ENCODE results near the gene AEBP2. TPM values are rescaled to one million over a fixed set of nuclear protein-coding genes. Genes with fewer than 3 reads are reported as not detected.
A peak's percentile ranks its signal among the peaks of the same experiment; 100 is the strongest.

The AEBP2 gene
- total and polyA plus RNA-seq, 2 of the 8 experiments (the other 6 are each of a cell fraction or from before 2014, with no cell fraction given): 13.6 to 61.4 TPM

DNA sequence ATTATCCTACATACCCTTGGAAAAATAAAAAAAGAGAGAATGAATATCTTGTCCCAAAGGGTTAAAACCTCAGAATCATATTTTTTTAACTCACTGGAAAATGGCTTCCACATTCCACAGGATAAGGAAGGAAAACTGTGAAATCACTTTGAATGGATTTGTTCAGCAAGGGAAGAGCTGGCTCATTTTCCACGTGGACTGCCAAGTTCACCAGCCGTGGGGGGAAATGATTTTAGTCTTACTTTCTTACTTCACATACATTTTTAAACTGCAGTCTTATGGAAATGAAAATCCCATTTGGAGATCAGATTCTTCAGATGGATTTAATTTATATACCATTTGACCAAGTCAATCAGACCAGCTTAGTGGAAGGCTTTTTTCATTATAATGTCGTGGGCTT is 29.9 kb upstream of the AEBP2 start:
- Histone ChIP-seq H3K4me2 (ENCODE audit: insufficient read depth in 1 of 2, low read depth in 2 of 2, low read length in 2 of 2) (no peak overlapping the region), H2BK120ac (replicated peaks; ENCODE audit: low read depth, low read length) (no peak overlapping the region), H3K27me3 (replicated peaks in 1 of 4; ENCODE audit: control insufficient read depth in 3 of 4, extremely low read depth in 1 of 4, insufficient read depth in 3 of 4, low read length in 3 of 4) (no peaks in the 10 kb centered on the region), H2BK12ac (ENCODE audit: low read depth, low read length) (no peak overlapping the region), H3K4me1 (replicated peaks in 1 of 4; ENCODE audit: control insufficient read depth in 3 of 4, insufficient read depth in 4 of 4, low read length in 3 of 4) (peaks cover 8 to 13% (median 9%) of the 10 kb centered on the region in 4 experiments; a peak in 5 of 7 replicates), H3K9me3 (ENCODE audit: insufficient read depth in 2 of 2, low read depth in 1 of 2, low read length in 1 of 2) (no peaks in the 10 kb centered on the region), H3K18ac (ENCODE audit: extremely low read depth, low read length) (no peak overlapping the region), H2BK5ac (ENCODE audit: low read depth, low read length) (no peak overlapping the region), H3K23ac (ENCODE audit: insufficient read length) (no peak overlapping the region), H3K4me3 (ENCODE audit: extremely low read depth in 1 of 4, insufficient read depth in 2 of 4, low read depth in 3 of 4, low read length in 4 of 4) (no peak overlapping the region), H3K4ac (replicated peaks; ENCODE audit: insufficient read length, low read depth, low read length) (no peak overlapping the region), H4K5ac (ENCODE audit: insufficient read length, low read depth, low read length) (no peak overlapping the region), H2AK5ac (ENCODE audit: low read depth, low read length) (no peak overlapping the region), H3K9ac (replicated peaks in 1 of 4; ENCODE audit: extremely low read depth in 1 of 4, low read depth in 3 of 4, low read length in 3 of 4) (no peak overlapping the region), H2BK20ac (ENCODE audit: low read length) (no peak overlapping the region), H3K79me2 (ENCODE audit: control insufficient read depth in 1 of 2, insufficient read depth in 2 of 2, low read length in 2 of 2) (no peaks in the 10 kb centered on the region), H2AFZ (ENCODE audit: low read length) (0 out of 2 replicates have a peak overlapping the region, but pooled peaks have one; percentile 52), H3K36me3 (ENCODE audit: control insufficient read depth in 2 of 4, insufficient read depth in 4 of 4, low read length in 3 of 4) (no peaks in the 10 kb centered on the region), H2BK15ac (ENCODE audit: low read length) (no peak overlapping the region), H3K27ac (ENCODE audit: low read depth, low read length) (no peak overlapping the region), H3K14ac (ENCODE audit: insufficient read length) (no peak overlapping the region), H4K91ac (replicated peaks; ENCODE audit: insufficient read length, low read length) (no peak overlapping the region), H3K23me2 (ENCODE audit: low read depth, low read length) (no peaks in the 10 kb centered on the region), H4K20me1 (replicated peaks in 1 of 2; ENCODE audit: control insufficient read depth in 1 of 2, insufficient read depth in 2 of 2, low read length in 2 of 2) (no peaks in the 10 kb centered on the region), H3K56ac (replicated peaks; ENCODE audit: insufficient read length, low read depth, low read length) (no peak overlapping the region), H4K8ac (ENCODE audit: extremely low read depth, insufficient read depth, low read length) (no peak overlapping the region), H3K79me1 (ENCODE audit: low read depth, low read length) (no peaks in the 10 kb centered on the region)
- ChIA-PET CTCF (ENCODE audit: partially characterized antibody) (interaction anchor here (0.7 kb wide), 1 partner anchor 234 kb away, joined by 4 read pairs; no protein-coding TSS in a partner anchor), POLR2A (ENCODE audit: partially characterized antibody) (interaction anchor here (1.1 to 1.5 kb wide), 2 partner anchors 24 to 42 kb away, joined by 3 read pairs; no protein-coding TSS in a partner anchor)
- DNase-seq (ENCODE audit: low read depth in 1 of 2, low spot score in 2 of 2) (no peak), FAIRE-seq (peak; percentile 45)
- 46% methylated on average over 3 of the region's 3 CpGs; no CpG with 5 or more reads in 1 of the 2 experiments for WGBS, 2 experiments (ENCODE audit: extremely low coverage in 1 of 2, insufficient coverage in 1 of 2, insufficient read length in 1 of 2, insufficient replicate concordance in 2 of 2, low coverage in 1 of 2, low lambda C conversion rate in 2 of 2, missing lambda C conversion rate in 1 of 2)
- TF ChIP-seq BCL11A (IDR thresholded peaks at IDR 0.05; ENCODE audit: low read depth in 2 of 2, low read length in 2 of 2) (no peak), TEAD4 (IDR thresholded peaks at IDR 0.05; ENCODE audit: low read depth, low read length) (no peak), HDAC2 (IDR thresholded peaks at IDR 0.05; ENCODE audit: borderline replicate concordance in 1 of 2, low read depth in 2 of 2, low read length in 2 of 2) (no peak), PHF8 (conservative IDR thresholded peaks at IDR 0.05; ENCODE audit: low read depth, low read length) (no peak), ZNF274 (IDR thresholded peaks at IDR 0.05; ENCODE audit: borderline replicate concordance, extremely low read depth, low read length) (no peak), TAF1 (IDR thresholded peaks at IDR 0.05; ENCODE audit: low read depth, low read length) (no peak), POLR2AphosphoS5 (IDR thresholded peaks at IDR 0.05; ENCODE audit: low read depth, low read length) (no peak)
- TF ChIP-seq, protein P1, sequence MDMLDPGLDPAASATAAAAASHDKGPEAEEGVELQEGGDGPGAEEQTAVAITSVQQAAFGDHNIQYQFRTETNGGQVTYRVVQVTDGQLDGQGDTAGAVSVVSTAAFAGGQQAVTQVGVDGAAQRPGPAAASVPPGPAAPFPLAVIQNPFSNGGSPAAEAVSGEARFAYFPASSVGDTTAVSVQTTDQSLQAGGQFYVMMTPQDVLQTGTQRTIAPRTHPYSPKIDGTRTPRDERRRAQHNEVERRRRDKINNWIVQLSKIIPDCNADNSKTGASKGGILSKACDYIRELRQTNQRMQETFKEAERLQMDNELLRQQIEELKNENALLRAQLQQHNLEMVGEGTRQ (IDR thresholded peaks at IDR 0.05; ENCODE audit: low read length): no peak

All from H1 (cell line).